MM.1S (cell line): ENCODE measurements around the gene SUPT4H1.

Experiments used
- DNase-seq: peaks from one replicate; pipeline ENCODE4 v3.0.0-alpha.2; 2015
- H2AFZ ChIP-seq: fragments of 300-600 bp; sonication (generic); 2 replicates; pipeline ENCODE4 v1.6.0; 2016; ENCODE audit warnings: antibody characterized with exemption, low read length
- H3F3A ChIP-seq: fragments of 300-600 bp; sonication (generic); 2 replicates; pipeline ENCODE4 v1.6.1; 2016; ENCODE audit warnings: mild to moderate bottlenecking, antibody characterized with exemption, low read length, moderate library complexity, mixed read lengths; ENCODE audit not compliant: insufficient read depth
- H3K27ac ChIP-seq: fragments of 300-600 bp; sonication (generic); 2 replicates; pipeline ENCODE4 v1.5.1; 2016; ENCODE audit warnings: mild to moderate bottlenecking, low read length
- H3K27me3 ChIP-seq: fragments of 300-600 bp; sonication (generic); replicated peaks from 2 replicates; pipeline ENCODE4 v1.6.0; 2016; ENCODE audit warnings: low read length; ENCODE audit not compliant: insufficient read depth
- H3K36me3 ChIP-seq: fragments of 300-600 bp; sonication (generic); replicated peaks from 2 replicates; pipeline ENCODE4 v1.6.1; 2016; ENCODE audit warnings: mild to moderate bottlenecking, low read length, mixed read lengths; ENCODE audit not compliant: insufficient read depth
- H3K4me1 ChIP-seq: fragments of 300-600 bp; sonication (generic); 2 replicates; pipeline ENCODE4 v1.6.1; 2016; ENCODE audit warnings: low read length, mixed read lengths
- H3K4me2 ChIP-seq: fragments of 300-600 bp; sonication (generic); 2 replicates; pipeline ENCODE4 v1.6.0; 2016; ENCODE audit warnings: low read depth, low read length
- H3K4me3 ChIP-seq: fragments of 300-600 bp; sonication (generic); 2 replicates; pipeline ENCODE4 v1.5.1; 2016; ENCODE audit warnings: low read length, mixed read lengths
- H3K79me2 ChIP-seq: fragments of 300-600 bp; sonication (generic); 2 replicates; pipeline ENCODE4 v1.6.1; 2016; ENCODE audit warnings: mixed run types, low read length, mixed read lengths
- H3K9ac ChIP-seq: fragments of 300-600 bp; sonication (generic); 2 replicates; pipeline ENCODE4 v1.6.1; 2016; ENCODE audit warnings: low read length, mixed read lengths
- H3K9me2 ChIP-seq: fragments of 300-600 bp; sonication (generic); replicated peaks from 2 replicates; pipeline ENCODE4 v1.6.1; 2016; ENCODE audit warnings: mild to moderate bottlenecking, low read length, mixed read lengths; ENCODE audit not compliant: insufficient read depth
- H3K9me3 ChIP-seq: fragments of 300-600 bp; sonication (generic); replicated peaks from 2 replicates; pipeline ENCODE4 v1.6.1; 2016; ENCODE audit warnings: mild to moderate bottlenecking, low read length, mixed read lengths; ENCODE audit not compliant: insufficient read depth
- H4K20me1 ChIP-seq: fragments of 300-600 bp; sonication (generic); 2 replicates; pipeline ENCODE4 v1.6.1; 2016; ENCODE audit warnings: mild to moderate bottlenecking, low read length, moderate library complexity, mixed read lengths; ENCODE audit not compliant: insufficient read depth
- CTCF ChIP-seq: fragments of 300-600 bp; sonication (generic); IDR thresholded peaks from 2 replicates; pipeline ENCODE4 v1.5.1; 2016; ENCODE audit warnings: antibody characterized with exemption, low read length, mixed read lengths
- EZH2 ChIP-seq: fragments of 300-600 bp; sonication (generic); optimal IDR thresholded peaks from 2 replicates; pipeline ENCODE3; 2017; ENCODE audit warnings: low read depth, mild to moderate bottlenecking, antibody characterized with exemption, low read length, mixed read lengths
- EZH2phosphoT487 ChIP-seq: fragments of 300-600 bp; sonication (generic); IDR thresholded peaks from 2 replicates; pipeline ENCODE4 v1.6.1; 2018; ENCODE audit warnings: antibody characterized with exemption, low read length

SUPT4H1 gene

GRCh38 chr17:58363457-58364185, 11.6 kb upstream of the SUPT4H1 start:
- H3K27ac ChIP-seq: no peak overlapping the region
- H3K4me1 ChIP-seq: peaks cover 16% of the 10 kb centered on the region
- H3K79me2 ChIP-seq: no peaks in the 10 kb centered on the region
- H3K4me2 ChIP-seq: no peak overlapping the region
- H3K9ac ChIP-seq: no peak overlapping the region
- H3K9me2 ChIP-seq: no peaks in the 10 kb centered on the region
- H3K36me3 ChIP-seq: no peaks in the 10 kb centered on the region
- TF ChIP-seq EZH2 (no peak), EZH2phosphoT487 (no peak), CTCF (no peak)
- no peaks in the 10 kb centered on the region for H3K27me3 ChIP-seq
- no peak overlapping the region for H2AFZ ChIP-seq
- DNase-seq: no peak
- no peak overlapping the region for H3K4me3 ChIP-seq
- H4K20me1 ChIP-seq: no peaks in the 10 kb centered on the region
- 0 out of 2 replicates have a peak, but pooled peaks cover 2% of the 10 kb centered on the region for H3F3A ChIP-seq
- H3K9me3 ChIP-seq: no peaks in the 10 kb centered on the region

GRCh38 chr17:58362368-58363014, 10.5 kb upstream of the SUPT4H1 start:
- no peak overlapping the region for H3K27ac ChIP-seq
- no peaks in the 10 kb centered on the region for H3K27me3 ChIP-seq
- no peaks in the 10 kb centered on the region for H3K9me3 ChIP-seq
- H3K4me2 ChIP-seq: no peak overlapping the region
- H3K9ac ChIP-seq: no peak overlapping the region
- H3K36me3 ChIP-seq: no peaks in the 10 kb centered on the region
- H3K9me2 ChIP-seq: no peaks in the 10 kb centered on the region
- peaks cover 16% of the 10 kb centered on the region for H3K4me1 ChIP-seq
- TF ChIP-seq EZH2 (no peak), EZH2phosphoT487 (no peak), CTCF (no peak)
- 0 out of 2 replicates have a peak, but pooled peaks cover 2% of the 10 kb centered on the region for H3F3A ChIP-seq
- no peak for DNase-seq
- no peak overlapping the region for H3K4me3 ChIP-seq
- H4K20me1 ChIP-seq: no peaks in the 10 kb centered on the region
- H2AFZ ChIP-seq: no peak overlapping the region
- H3K79me2 ChIP-seq: no peaks in the 10 kb centered on the region

GRCh38 chr17:58360296-58361063, 8.5 kb upstream of the SUPT4H1 start:
- no peaks in the 10 kb centered on the region for H3K36me3 ChIP-seq
- H3K4me3 ChIP-seq: no peak overlapping the region
- H3K4me2 ChIP-seq: no peak overlapping the region
- H3K27me3 ChIP-seq: no peaks in the 10 kb centered on the region
- H2AFZ ChIP-seq: no peak overlapping the region
- H4K20me1 ChIP-seq: no peaks in the 10 kb centered on the region
- no peak overlapping the region for H3K27ac ChIP-seq
- no peaks in the 10 kb centered on the region for H3F3A ChIP-seq
- H3K9ac ChIP-seq: no peak overlapping the region
- TF ChIP-seq EZH2 (no peak), EZH2phosphoT487 (no peak), CTCF (no peak)
- H3K9me3 ChIP-seq: no peaks in the 10 kb centered on the region
- no peak for DNase-seq
- peaks cover under 1% of the 10 kb centered on the region; the same call in 1 of the 2 replicates for H3K4me1 ChIP-seq
- no peaks in the 10 kb centered on the region for H3K79me2 ChIP-seq
- H3K9me2 ChIP-seq: no peaks in the 10 kb centered on the region
